Stimulated activated CD8-positive, alpha-beta memory T cell treated with anti-CD3 and anti-CD28 coated beads, Interleukin-12 subunit alpha, Interleukin-12 subunit beta, amount 100 ng/mL, for 4 hours (primary cell): Measurements from ENCODE around the gene CELF5.

Source experiments
- DNase-seq: peaks from one replicate; pipeline ENCODE4 v3.0.0-alpha.2; 2020; ENCODE audit warnings: low read depth

The CELF5 gene

GRCh38 chr19:3344608-3345598 is 120.4 kb downstream of the CELF5 start:
- DNase-seq: no peak

- no peak for DNase-seq
These were observed 121.5 kb downstream of the CELF5 start for GRCh38 chr19:3345850-3346460.
